ENCODE data around the gene SH3RF3. TPM values are rescaled to one million over a fixed set of nuclear protein-coding genes. Genes with fewer than 3 reads are reported as not detected.

SH3RF3 gene
- total RNA-seq, 3 donors from 2014 or later (not counting 1 experiment from before 2014, with no cell fraction given): 0.23 to 0.61 (median 0.34) TPM

GRCh38 chr2:109473616-109474318 lies 344.8 kb downstream of the SH3RF3 start:
- Histone ChIP-seq H3K9me3 (ENCODE audit: control insufficient read depth, insufficient read depth, low read length) (no peaks in the 10 kb centered on the region), H3K4me1 (ENCODE audit: control insufficient read depth, insufficient read depth, low read length) (peaks cover 19% of the 10 kb centered on the region), H3K4me3 (ENCODE audit: low read length) (no peak overlapping the region), H3K36me3 (ENCODE audit: control insufficient read depth, insufficient read depth, low read length) (no peaks in the 10 kb centered on the region), H3K27me3 (ENCODE audit: control insufficient read depth, insufficient read depth, low read length) (no peaks in the 10 kb centered on the region), H3K27ac (ENCODE audit: low read length) (no peak overlapping the region)
- Mint-ChIP-seq H3K36me3 (no peaks in the 10 kb centered on the region), H3K27ac (no peak overlapping the region), H3K27me3 (ENCODE audit: low read depth in 2 of 2) (peaks cover 0 to 3% of the 10 kb centered on the region in 2 donors), H3K4me1 (peaks cover 15 to 16% of the 10 kb centered on the region in 2 donors), H3K9me3 (no peaks in the 10 kb centered on the region), H3K4me3 (no peak overlapping the region)
- DNase-seq (no peak), ATAC-seq (no peak)
- intact Hi-C loops (cut with micrococcal nuclease): no loop called here
- no peak for TF ChIP-seq CTCF (IDR thresholded peaks at IDR 0.05)
- 68% methylated on average over 11 of the region's 12 CpGs for WGBS (ENCODE audit: insufficient coverage)

- 79% methylated on average over 10 of the region's 11 CpGs for WGBS (ENCODE audit: insufficient coverage)
Observed at GRCh38 chr2:109474319-109474825, 345.4 kb downstream of the SH3RF3 start.

GRCh38 chr2:109475531-109476210 lies 346.7 kb downstream of the SH3RF3 start:
- no peaks in the 10 kb centered on the region for H3K36me3 Mint-ChIP-seq
- peaks cover 8% of the 10 kb centered on the region for H3K4me1 ChIP-seq (ENCODE audit: control insufficient read depth, insufficient read depth, low read length)
- no peaks in the 10 kb centered on the region for H3K9me3 ChIP-seq (ENCODE audit: control insufficient read depth, insufficient read depth, low read length)
- H3K27ac Mint-ChIP-seq: no peak overlapping the region
- intact Hi-C loops (cut with micrococcal nuclease): no loop called here
- H3K4me3 ChIP-seq (ENCODE audit: low read length): no peak overlapping the region
- ATAC-seq: no peak
- peaks cover 0 to 7% of the 10 kb centered on the region in 2 donors for H3K27me3 Mint-ChIP-seq (ENCODE audit: low read depth in 2 of 2)
- DNase-seq: no peak
- no peak overlapping the region for H3K27ac ChIP-seq (ENCODE audit: low read length)
- TF ChIP-seq CTCF (IDR thresholded peaks at IDR 0.05): no peak
- H3K4me1 Mint-ChIP-seq: peaks cover 13 to 15% of the 10 kb centered on the region in 2 donors
- no peaks in the 10 kb centered on the region for H3K9me3 Mint-ChIP-seq
- no peak overlapping the region for H3K4me3 Mint-ChIP-seq
- 62% methylated on average over 5 of the region's 6 CpGs for WGBS (ENCODE audit: insufficient coverage)
- H3K36me3 ChIP-seq (ENCODE audit: control insufficient read depth, insufficient read depth, low read length): no peaks in the 10 kb centered on the region
- no peaks in the 10 kb centered on the region for H3K27me3 ChIP-seq (ENCODE audit: control insufficient read depth, insufficient read depth, low read length)

More at GRCh38 chr2:109474319-109474825, 345.4 kb downstream of the SH3RF3 start:
- Mint-ChIP-seq H3K9me3 (no peaks in the 10 kb centered on the region), H3K27ac (no peak overlapping the region), H3K36me3 (no peaks in the 10 kb centered on the region), H3K4me3 (no peak overlapping the region), H3K4me1 (peaks cover 15 to 16% of the 10 kb centered on the region in 2 donors), H3K27me3 (ENCODE audit: low read depth in 2 of 2) (peaks cover 0 to 3% of the 10 kb centered on the region in 2 donors)
- Histone ChIP-seq H3K4me3 (ENCODE audit: low read length) (no peak overlapping the region), H3K4me1 (ENCODE audit: control insufficient read depth, insufficient read depth, low read length) (peaks cover 19% of the 10 kb centered on the region), H3K9me3 (ENCODE audit: control insufficient read depth, insufficient read depth, low read length) (no peaks in the 10 kb centered on the region), H3K27ac (ENCODE audit: low read length) (no peak overlapping the region), H3K36me3 (ENCODE audit: control insufficient read depth, insufficient read depth, low read length) (no peaks in the 10 kb centered on the region), H3K27me3 (ENCODE audit: control insufficient read depth, insufficient read depth, low read length) (no peaks in the 10 kb centered on the region)
- TF ChIP-seq CTCF (IDR thresholded peaks at IDR 0.05): no peak
- intact Hi-C loops (cut with micrococcal nuclease): no loop called here
- ATAC-seq (no peak), DNase-seq (no peak)
